GM18526 (cell line): Measurements from ENCODE around the gene HMCN2.

Experiments
- POLR2A ChIP-seq: IDR thresholded peaks from 3 replicates; pipeline ENCODE4 v1.6.1; 2011; ENCODE audit not compliant: insufficient read length; ENCODE audit errors: extremely low read depth

The HMCN2 gene

GRCh38 chr9:130244548-130245165 lies 20.9 kb upstream of the HMCN2 start:
- no peak for TF ChIP-seq POLR2A

- TF ChIP-seq POLR2A = no peak
Measured at GRCh38 chr9:130245474-130245873, 20.1 kb upstream of the HMCN2 start.

GRCh38 chr9:130246126-130246525 lies 19.4 kb upstream of the HMCN2 start:
- TF ChIP-seq POLR2A = no peak

- no peak for TF ChIP-seq POLR2A
Measured at GRCh38 chr9:130254747-130255630, 10.6 kb upstream of the HMCN2 start.

GRCh38 chr9:130255631-130256134 lies 9.9 kb upstream of the HMCN2 start:
- no peak for TF ChIP-seq POLR2A

- TF ChIP-seq POLR2A = no peak
Measured at GRCh38 chr9:130256644-130257043, 8.9 kb upstream of the HMCN2 start.

GRCh38 chr9:130259044-130259443 lies 6.5 kb upstream of the HMCN2 start:
- no peak for TF ChIP-seq POLR2A

- TF ChIP-seq POLR2A = no peak
Measured at GRCh38 chr9:130260816-130261765, 4.5 kb upstream of the HMCN2 start.

GRCh38 chr9:130262061-130262745 lies 3.4 kb upstream of the HMCN2 start:
- TF ChIP-seq POLR2A = no peak

- no peak for TF ChIP-seq POLR2A
Measured at GRCh38 chr9:130262771-130263170, 2.8 kb upstream of the HMCN2 start.

- TF ChIP-seq POLR2A = no peak
Measured at GRCh38 chr9:130263601-130264413, 1.8 kb upstream of the HMCN2 start.

- no peak for TF ChIP-seq POLR2A
Measured at GRCh38 chr9:130264414-130265350, 878 bp upstream of the HMCN2 start.

- TF ChIP-seq POLR2A = no peak
Measured at GRCh38 chr9:130266236-130267098, 907 bp downstream of the HMCN2 start.
